GM10266 (cell line): Measurements from ENCODE around the gene RSRC1.

Experiments used
- DNase-seq: peaks from one replicate; pipeline ENCODE4 v3.0.0; 2012; ENCODE audit errors: extremely low spot score
- TF ChIP-seq, protein P1 (sequence below): IDR thresholded peaks from 2 replicates; pipeline ENCODE4 v1.5.1; 2012; ENCODE audit warnings: mild to moderate bottlenecking, low read depth; ENCODE audit not compliant: control insufficient read depth, insufficient read depth; ENCODE audit errors: missing control alignments

RSRC1 gene

DNA sequence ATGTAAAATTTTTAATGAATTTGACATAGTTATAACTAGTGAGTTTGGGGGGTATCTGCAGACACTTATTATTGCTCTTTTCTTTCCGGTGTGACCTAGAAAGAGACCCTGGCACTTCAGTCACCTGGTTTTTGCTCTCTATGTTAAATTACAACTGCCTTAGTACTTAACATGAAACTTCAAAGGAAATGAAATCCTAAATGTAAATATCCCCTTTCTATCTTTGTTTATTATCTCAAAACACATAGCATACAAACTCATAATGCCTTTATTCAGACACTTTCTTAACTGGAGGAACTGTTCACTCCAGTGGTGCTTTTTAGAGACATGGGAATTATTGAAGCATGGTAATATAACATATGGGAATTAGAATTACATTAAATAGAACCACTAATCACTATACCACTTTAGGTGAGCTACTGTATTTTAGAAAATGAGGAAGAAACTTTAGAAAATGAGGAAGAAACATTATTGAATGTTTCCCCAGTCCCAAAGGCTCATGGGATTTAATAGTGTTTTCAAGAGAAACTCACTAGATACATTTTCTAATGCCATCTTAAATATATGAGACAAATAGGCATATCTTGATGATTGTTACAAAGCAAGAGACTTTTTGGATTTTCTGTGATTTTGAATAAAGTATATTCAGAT is 341.6 kb downstream of the RSRC1 start:
- DNase-seq, result no peak
- TF ChIP-seq, protein P1, sequence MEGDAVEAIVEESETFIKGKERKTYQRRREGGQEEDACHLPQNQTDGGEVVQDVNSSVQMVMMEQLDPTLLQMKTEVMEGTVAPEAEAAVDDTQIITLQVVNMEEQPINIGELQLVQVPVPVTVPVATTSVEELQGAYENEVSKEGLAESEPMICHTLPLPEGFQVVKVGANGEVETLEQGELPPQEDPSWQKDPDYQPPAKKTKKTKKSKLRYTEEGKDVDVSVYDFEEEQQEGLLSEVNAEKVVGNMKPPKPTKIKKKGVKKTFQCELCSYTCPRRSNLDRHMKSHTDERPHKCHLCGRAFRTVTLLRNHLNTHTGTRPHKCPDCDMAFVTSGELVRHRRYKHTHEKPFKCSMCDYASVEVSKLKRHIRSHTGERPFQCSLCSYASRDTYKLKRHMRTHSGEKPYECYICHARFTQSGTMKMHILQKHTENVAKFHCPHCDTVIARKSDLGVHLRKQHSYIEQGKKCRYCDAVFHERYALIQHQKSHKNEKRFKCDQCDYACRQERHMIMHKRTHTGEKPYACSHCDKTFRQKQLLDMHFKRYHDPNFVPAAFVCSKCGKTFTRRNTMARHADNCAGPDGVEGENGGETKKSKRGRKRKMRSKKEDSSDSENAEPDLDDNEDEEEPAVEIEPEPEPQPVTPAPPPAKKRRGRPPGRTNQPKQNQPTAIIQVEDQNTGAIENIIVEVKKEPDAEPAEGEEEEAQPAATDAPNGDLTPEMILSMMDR, result no peak

DNA sequence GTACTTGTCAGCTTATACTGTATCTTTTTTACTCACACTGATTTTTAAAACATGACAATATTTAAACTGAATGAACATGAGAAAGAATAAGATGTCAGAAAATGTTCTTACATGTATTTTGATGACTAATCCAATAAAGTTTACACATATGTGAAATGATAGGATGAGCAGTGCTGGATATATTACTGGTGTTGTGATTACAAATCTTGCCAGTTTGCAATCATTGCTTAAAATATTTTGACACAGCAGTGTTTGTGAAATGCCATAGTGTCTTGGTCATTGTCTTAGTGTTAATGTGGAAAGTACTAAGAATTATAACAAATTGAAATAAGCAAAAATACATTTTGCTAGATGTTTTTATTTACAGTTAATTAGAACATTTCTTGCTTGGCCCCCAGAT is 342.4 kb downstream of the RSRC1 start:
- DNase-seq, result no peak
- TF ChIP-seq, protein P1, result no peak

DNA sequence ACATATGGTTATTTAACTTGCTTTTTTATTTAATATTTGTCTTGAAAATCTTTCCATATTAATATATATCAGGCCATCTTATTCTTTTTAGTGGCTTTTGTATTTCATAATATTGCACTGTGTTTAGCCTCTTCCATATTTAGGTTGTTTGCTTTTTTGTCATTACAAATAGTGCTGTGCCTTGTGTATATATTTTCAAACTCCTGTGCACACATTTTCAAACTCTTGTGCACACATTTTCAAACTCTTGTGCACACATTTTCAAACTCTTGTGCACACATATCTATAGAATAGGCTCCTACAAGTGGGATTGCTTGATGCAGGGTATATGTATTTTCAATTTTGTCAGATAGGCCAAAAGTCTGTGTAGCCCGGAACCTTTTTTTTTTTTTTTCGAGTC is 343.1 kb downstream of the RSRC1 start:
- DNase-seq, result no peak
- TF ChIP-seq, protein P1, result no peak

DNA sequence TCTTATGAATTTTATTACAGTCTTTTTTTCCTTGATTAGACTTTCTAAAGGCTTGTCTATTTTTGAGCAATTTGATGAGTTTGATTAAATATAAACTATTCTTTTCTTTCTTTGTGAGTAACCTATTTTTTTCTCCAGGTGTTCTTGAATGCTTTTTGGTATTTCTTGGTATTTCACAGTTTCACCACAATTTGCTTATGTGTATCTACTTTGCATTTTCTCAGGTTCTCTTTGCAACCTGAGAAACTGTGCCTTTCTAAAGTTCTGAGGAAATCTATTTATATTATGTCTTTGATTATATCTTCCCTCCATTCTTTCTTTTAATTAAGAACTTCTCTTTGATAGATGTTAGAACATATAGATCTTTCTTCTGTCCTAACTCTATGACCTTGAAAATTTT is 344.0 kb downstream of the RSRC1 start:
- TF ChIP-seq, protein P1, result no peak
- no peak for DNase-seq

DNA sequence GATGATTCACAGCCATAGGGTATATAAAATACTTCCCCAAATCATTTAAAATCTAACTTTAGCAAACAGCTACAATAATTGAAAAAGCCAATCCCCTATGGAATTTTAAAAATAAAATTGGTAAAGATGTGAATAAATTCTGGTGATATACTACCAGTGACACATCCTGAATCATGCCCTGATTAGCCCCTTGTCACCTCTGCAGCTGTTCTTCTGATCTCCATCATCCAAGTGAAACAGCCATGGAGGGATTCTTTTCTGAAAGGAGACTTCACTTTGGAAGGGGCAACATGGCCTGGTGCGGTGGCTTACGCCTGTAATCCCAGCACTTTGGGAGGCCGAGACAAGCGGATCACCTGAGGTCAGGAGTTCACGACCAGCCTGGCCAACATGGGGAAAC is 345.5 kb downstream of the RSRC1 start:
- TF ChIP-seq, protein P1, result no peak
- no peak for DNase-seq

DNA sequence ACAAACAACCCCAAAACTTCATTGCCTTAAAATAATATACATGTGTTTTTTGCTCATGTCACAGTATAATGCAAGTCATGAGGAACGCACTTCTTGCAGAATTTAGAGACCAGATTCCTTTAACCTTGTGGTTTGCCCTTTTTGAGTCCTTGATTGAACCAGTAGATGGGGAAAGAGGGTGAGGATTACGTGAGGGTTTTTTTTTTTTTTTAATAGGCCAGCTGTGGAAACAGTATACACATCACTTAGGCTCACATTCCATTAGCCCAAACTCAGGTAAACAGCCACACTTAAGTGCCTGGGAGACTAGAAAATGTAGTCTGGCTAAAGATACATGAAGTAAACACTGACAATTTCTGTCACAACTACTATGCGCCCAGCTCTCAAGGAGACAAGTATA is 346.2 kb downstream of the RSRC1 start:
- TF ChIP-seq, protein P1, result no peak
- no peak for DNase-seq

DNA sequence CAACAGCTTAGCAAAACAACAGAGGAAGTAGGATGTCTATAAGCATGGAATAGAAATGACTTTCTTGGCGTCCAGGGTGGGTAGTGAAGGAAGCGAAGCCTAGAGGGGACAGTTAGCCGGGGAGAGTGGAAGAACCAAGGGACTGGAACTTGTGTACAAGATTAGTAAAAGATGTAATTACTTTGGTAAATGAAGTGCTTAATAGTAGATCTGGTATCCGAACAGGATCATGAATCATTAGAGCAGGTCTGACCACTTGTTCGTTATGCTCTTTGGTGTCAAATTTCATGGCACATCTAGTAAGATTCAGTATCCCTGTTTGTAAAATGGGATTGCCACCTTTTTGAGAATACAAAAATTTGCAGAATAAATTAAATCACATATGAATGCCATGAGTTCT is 348.6 kb downstream of the RSRC1 start:
- no peak for DNase-seq
- TF ChIP-seq, protein P1, result no peak
